Measurements from ENCODE around the gene BTF3L4. TPM values are rescaled to one million over a fixed set of nuclear protein-coding genes. Genes with fewer than 3 reads are reported as not detected.

Gene BTF3L4
- total RNA-seq, 2 experiments from 2014 or later, result 29.4 to 34.1 TPM

- Histone ChIP-seq H3K27me3 (ENCODE audit: control insufficient read depth in 1 of 2, insufficient read depth in 2 of 2, low read length in 2 of 2) (no peaks in the 10 kb centered on the region), H3K9me3 (ENCODE audit: control insufficient read depth in 1 of 2, insufficient read depth in 1 of 2, low read length in 2 of 2) (no peaks in the 10 kb centered on the region), H3K4me1 (ENCODE audit: insufficient read depth, low read length) (no peaks in the 10 kb centered on the region), H3K36me3 (ENCODE audit: insufficient read depth, low read length) (no peaks in the 10 kb centered on the region), H3K27ac (ENCODE audit: low read depth in 1 of 2, low read length in 2 of 2) (no peak overlapping the region), H3K4me3 (ENCODE audit: low read length) (no peak overlapping the region)
- H3K9me3 Mint-ChIP-seq, result no peaks in the 10 kb centered on the region
- no peaks in the 10 kb centered on the region for H3K27me3 Mint-ChIP-seq
- ATAC-seq (ENCODE audit: poor library complexity) (no peak), DNase-seq (no peak)
- no peak for TF ChIP-seq CTCF (IDR thresholded peaks at IDR 0.05)
- H3K4me3 Mint-ChIP-seq, result no peak overlapping the region
- ChIA-PET CTCF (no interaction called here), POLR2A (no interaction called here)
- intact Hi-C loops (cut with DNase I, micrococcal nuclease), result no loop called here
- no peak overlapping the region for H3K27ac Mint-ChIP-seq
- no peaks in the 10 kb centered on the region for H3K36me3 Mint-ChIP-seq (ENCODE audit: low read depth)
- H3K4me1 Mint-ChIP-seq (ENCODE audit: low read depth), result no peaks in the 10 kb centered on the region
Measured at GRCh38 chr1:52111492-52111891, 55.4 kb downstream of the BTF3L4 start.

GRCh38 chr1:52112489-52112888 is 56.4 kb downstream of the BTF3L4 start:
- no peaks in the 10 kb centered on the region for H3K9me3 ChIP-seq (ENCODE audit: control insufficient read depth in 1 of 2, insufficient read depth in 1 of 2, low read length in 2 of 2)
- Mint-ChIP-seq H3K4me1 (ENCODE audit: low read depth) (no peaks in the 10 kb centered on the region), H3K27ac (no peak overlapping the region), H3K27me3 (no peaks in the 10 kb centered on the region), H3K36me3 (ENCODE audit: low read depth) (no peaks in the 10 kb centered on the region), H3K9me3 (no peaks in the 10 kb centered on the region), H3K4me3 (no peak overlapping the region)
- no peak for ATAC-seq (ENCODE audit: poor library complexity)
- H3K36me3 ChIP-seq (ENCODE audit: insufficient read depth, low read length), result no peaks in the 10 kb centered on the region
- H3K27ac ChIP-seq (ENCODE audit: low read depth in 1 of 2, low read length in 2 of 2), result no peak overlapping the region
- TF ChIP-seq CTCF (IDR thresholded peaks at IDR 0.05), result no peak
- POLR2A ChIA-PET, result interaction anchor here (0.7 kb wide), 1 partner anchor 9 kb away, joined by 3 read pairs; no protein-coding TSS in a partner anchor
- no peak overlapping the region for H3K4me3 ChIP-seq (ENCODE audit: low read length)
- no peaks in the 10 kb centered on the region for H3K27me3 ChIP-seq (ENCODE audit: control insufficient read depth in 1 of 2, insufficient read depth in 2 of 2, low read length in 2 of 2)
- intact Hi-C loops (cut with DNase I, micrococcal nuclease), result no loop called here
- no peak for DNase-seq
- CTCF ChIA-PET, result interaction anchor here (0.7 kb wide), 1 partner anchor 14 kb away, joined by 3 read pairs; no protein-coding TSS in a partner anchor
- H3K4me1 ChIP-seq (ENCODE audit: insufficient read depth, low read length), result no peaks in the 10 kb centered on the region

GRCh38 chr1:52119301-52120079 is 63.4 kb downstream of the BTF3L4 start:
- H3K27me3 ChIP-seq (ENCODE audit: control insufficient read depth in 1 of 2, insufficient read depth in 2 of 2, low read length in 2 of 2), result no peaks in the 10 kb centered on the region
- CTCF ChIA-PET, result no interaction called here
- Mint-ChIP-seq H3K4me3 (no peak overlapping the region), H3K27ac (no peak overlapping the region), H3K4me1 (ENCODE audit: low read depth) (no peaks in the 10 kb centered on the region), H3K9me3 (no peaks in the 10 kb centered on the region), H3K27me3 (no peaks in the 10 kb centered on the region), H3K36me3 (ENCODE audit: low read depth) (no peaks in the 10 kb centered on the region)
- no peaks in the 10 kb centered on the region for H3K36me3 ChIP-seq (ENCODE audit: insufficient read depth, low read length)
- no peak overlapping the region for H3K4me3 ChIP-seq (ENCODE audit: low read length)
- H3K9me3 ChIP-seq (ENCODE audit: control insufficient read depth in 1 of 2, insufficient read depth in 1 of 2, low read length in 2 of 2), result no peaks in the 10 kb centered on the region
- intact Hi-C loops (cut with DNase I, micrococcal nuclease), result loop anchor here in 1 of 2 experiments (10.0 kb wide), 1 partner anchor 645 kb away; no protein-coding TSS in a partner anchor
- POLR2A ChIA-PET, result no interaction called here
- H3K27ac ChIP-seq (ENCODE audit: low read depth in 1 of 2, low read length in 2 of 2), result no peak overlapping the region
- no peaks in the 10 kb centered on the region for H3K4me1 ChIP-seq (ENCODE audit: insufficient read depth, low read length)
- ATAC-seq (ENCODE audit: poor library complexity) (no peak), DNase-seq (no peak)
- TF ChIP-seq CTCF (IDR thresholded peaks at IDR 0.05), result no peak
